DOHH2 (cell line): ENCODE data around the gene CYTIP.

ENCODE experiments used
- H3F3A ChIP-seq: fragments of 200-600 bp; sonication (generic), shearing (Covaris generic); 2 replicates; pipeline ENCODE4 v1.6.0; 2016; ENCODE audit warnings: antibody characterized with exemption, mild to moderate bottlenecking; ENCODE audit not compliant: control insufficient read depth, insufficient read depth
- H3K27ac ChIP-seq: fragments of 200-600 bp; sonication (generic); 2 replicates; pipeline ENCODE4 v1.5.1; 2014; ENCODE audit warnings: low read depth, mild to moderate bottlenecking, low read length, moderate library complexity
- H3K27me3 ChIP-seq: fragments of 200-600 bp; sonication (generic); 2 replicates; pipeline ENCODE4 v1.6.1; 2014; ENCODE audit warnings: mild to moderate bottlenecking, low read length, mixed read lengths; ENCODE audit not compliant: control insufficient read depth
- H3K36me3 ChIP-seq: fragments of 200-600 bp; sonication (generic); 2 replicates; pipeline ENCODE4 v1.6.1; 2014; ENCODE audit warnings: mild to moderate bottlenecking, low read length, moderate library complexity, mixed read lengths; ENCODE audit not compliant: control insufficient read depth
- H3K4me1 ChIP-seq: fragments of 200-600 bp; sonication (generic); 2 replicates; pipeline ENCODE4 v1.6.1; 2014; ENCODE audit warnings: mild to moderate bottlenecking, low read length, mixed read lengths; ENCODE audit not compliant: control insufficient read depth
- H3K4me2 ChIP-seq: fragments of 200-600 bp; sonication (generic); 2 replicates; pipeline ENCODE4 v1.6.0; 2014; ENCODE audit warnings: mild to moderate bottlenecking, low read length, moderate library complexity
- H3K4me3 ChIP-seq: fragments of 200-600 bp; sonication (generic); 2 replicates; pipeline ENCODE4 v1.5.1; 2014; ENCODE audit warnings: mild to moderate bottlenecking, low read length, mixed read lengths
- H3K79me2 ChIP-seq: fragments of 200-600 bp; sonication (generic); 2 replicates; pipeline ENCODE4 v1.6.1; 2014; ENCODE audit warnings: mild to moderate bottlenecking, low read length, mixed read lengths; ENCODE audit not compliant: control insufficient read depth
- H3K9me2 ChIP-seq: fragments of 200-600 bp; sonication (generic); replicated peaks from 2 replicates; pipeline ENCODE4 v1.6.1; 2014; ENCODE audit warnings: mild to moderate bottlenecking, low read length, mixed read lengths; ENCODE audit not compliant: control insufficient read depth
- H3K9me3 ChIP-seq: fragments of 200-600 bp; sonication (generic); 2 replicates; pipeline ENCODE4 v1.6.1; 2014; ENCODE audit warnings: antibody characterized with exemption, low read length, mixed read lengths; ENCODE audit not compliant: control insufficient read depth, insufficient read depth
- H4K20me1 ChIP-seq: fragments of 200-600 bp; sonication (generic); 2 replicates; pipeline ENCODE4 v1.6.0; 2014; ENCODE audit warnings: low read depth, mild to moderate bottlenecking, antibody characterized with exemption, low read length, moderate library complexity; ENCODE audit not compliant: control insufficient read depth, insufficient read depth
- CTCF ChIP-seq: fragments of 200-600 bp; sonication (generic); IDR thresholded peaks from one replicate; pipeline ENCODE4 v1.5.1; 2014; ENCODE audit warnings: antibody characterized with exemption, mild to moderate bottlenecking, low read depth, low read length; ENCODE audit not compliant: poor library complexity, severe bottlenecking
- EZH2phosphoT487 ChIP-seq: fragments of 200-600 bp; sonication (generic); IDR thresholded peaks from 2 replicates; pipeline ENCODE4 v1.6.1; 2017; ENCODE audit warnings: borderline replicate concordance, mild to moderate bottlenecking, antibody characterized with exemption, low read length, moderate library complexity, mixed read lengths

The CYTIP gene

GRCh38 chr2:157395811-157396210 lies 48.1 kb downstream of the CYTIP start:
- no peaks in the 10 kb centered on the region for H4K20me1 ChIP-seq
- H3K9me2 ChIP-seq, result no peaks in the 10 kb centered on the region
- no peaks in the 10 kb centered on the region for H3K9me3 ChIP-seq
- no peaks in the 10 kb centered on the region for H3K79me2 ChIP-seq
- H3K4me3 ChIP-seq, result no peak overlapping the region
- no peak for TF ChIP-seq CTCF
- no peak for TF ChIP-seq EZH2phosphoT487
- H3K27me3 ChIP-seq, result no peaks in the 10 kb centered on the region
- no peaks in the 10 kb centered on the region for H3F3A ChIP-seq
- H3K27ac ChIP-seq, result no peak overlapping the region
- no peaks in the 10 kb centered on the region for H3K4me1 ChIP-seq
- H3K36me3 ChIP-seq, result no peaks in the 10 kb centered on the region
- H3K4me2 ChIP-seq, result no peak overlapping the region

- Histone ChIP-seq H3K4me1 (no peaks in the 10 kb centered on the region), H3K4me3 (no peak overlapping the region), H3F3A (no peaks in the 10 kb centered on the region), H3K36me3 (no peaks in the 10 kb centered on the region), H3K27me3 (no peaks in the 10 kb centered on the region), H4K20me1 (no peaks in the 10 kb centered on the region), H3K4me2 (no peak overlapping the region), H3K27ac (no peak overlapping the region), H3K9me3 (no peaks in the 10 kb centered on the region), H3K79me2 (no peaks in the 10 kb centered on the region), H3K9me2 (no peaks in the 10 kb centered on the region)
- TF ChIP-seq CTCF, result no peak
- TF ChIP-seq EZH2phosphoT487, result no peak
These were observed 49.0 kb downstream of the CYTIP start for GRCh38 chr2:157394928-157395327.

- TF ChIP-seq EZH2phosphoT487 (no peak), CTCF (no peak)
These were observed 50.5 kb downstream of the CYTIP start for GRCh38 chr2:157393348-157393747.

More at GRCh38 chr2:157393348-157393747, 50.5 kb downstream of the CYTIP start:
- Histone ChIP-seq H3K27ac (no peak overlapping the region), H3K79me2 (no peaks in the 10 kb centered on the region), H3K9me2 (no peaks in the 10 kb centered on the region), H3K4me1 (peaks cover 6% of the 10 kb centered on the region; the same call in 1 of the 2 replicates), H3F3A (no peaks in the 10 kb centered on the region), H3K4me3 (no peak overlapping the region), H3K36me3 (no peaks in the 10 kb centered on the region), H3K4me2 (no peak overlapping the region), H3K9me3 (no peaks in the 10 kb centered on the region), H4K20me1 (no peaks in the 10 kb centered on the region), H3K27me3 (no peaks in the 10 kb centered on the region)
